Naive thymus-derived CD4-positive, alpha-beta T cell (primary cell): ENCODE results near the gene LIMS1. TPM values are rescaled to one million over a fixed set of nuclear protein-coding genes. Genes with fewer than 3 reads are reported as not detected.
"Not testable (repeated sequence)": the region's sequence is repeated elsewhere in the genome, so short reads cannot be mapped to it uniquely, and the experiment has no call there.

ENCODE experiments used
- ATAC-seq: fragments of 150-1000 bp; cut with Tn5 transposase; 2 replicates; pipeline ENCODE4 v1.10.0; 2021; ENCODE audit warnings: mild to moderate bottlenecking, moderate library complexity
- CTCF ChIA-PET: fragments of 350-600 bp; sonication (Branson Sonifier 250); formaldehyde crosslinking; loops from one replicate; lab custom pipeline; 2021; ENCODE audit warnings: antibody characterized with exemption; lab: Charles Lee
- POLR2A ChIA-PET: fragments of 350-600 bp; sonication (Branson Sonifier 250); formaldehyde crosslinking; loops from one replicate; lab custom pipeline; 2021; ENCODE audit warnings: antibody characterized with exemption, inconsistent platforms; lab: Charles Lee
- DNase-seq, 9 donors: peaks; one replicate each; pipeline versions ENCODE4 v3.0.0 to v3.0.0-alpha.2; 2020 to 2022; ENCODE audit warnings: mixed read lengths in 1 of 9
- H3K27ac ChIP-seq: one replicate; pipeline ENCODE4 v1.7.0; 2013; ENCODE audit warnings: mild to moderate bottlenecking, low read depth, low read length, moderate library complexity
- H3K27me3 ChIP-seq, 2 donors: one replicate each; pipeline ENCODE4 v1.7.0; 2013; ENCODE audit warnings: low read length in 2 of 2, mild to moderate bottlenecking in 2 of 2, moderate library complexity in 2 of 2; ENCODE audit not compliant: control insufficient read depth in 2 of 2, insufficient read depth in 2 of 2
- H3K36me3 ChIP-seq, 3 experiments: 1 replicate in 2 of 3; 2 replicates in 1 of 3; pipeline ENCODE4 v1.7.0; 2013; ENCODE audit warnings: low read length in 3 of 3, mild to moderate bottlenecking in 3 of 3, moderate library complexity in 1 of 3; ENCODE audit not compliant: insufficient read depth in 3 of 3, control insufficient read depth in 2 of 3
- H3K4me1 ChIP-seq, 2 donors: one replicate each; pipeline ENCODE4 v1.7.0; 2013; ENCODE audit warnings: low read length in 2 of 2, mild to moderate bottlenecking in 2 of 2, moderate library complexity in 1 of 2; ENCODE audit not compliant: control insufficient read depth in 2 of 2, insufficient read depth in 2 of 2
- H3K4me3 ChIP-seq: 2 replicates; pipeline ENCODE4 v1.7.0; 2013; ENCODE audit warnings: mild to moderate bottlenecking, low read length
- H3K9me3 ChIP-seq, 3 experiments: 1 replicate in 2 of 3; 2 replicates in 1 of 3; pipeline ENCODE4 v1.7.0; 2013; ENCODE audit warnings: low read length in 3 of 3; ENCODE audit not compliant: control insufficient read depth in 2 of 3
- H3K27ac Mint-ChIP-seq, 9 donors: one replicate each; pipeline ENCODE4 v1.8.0; 2020 to 2022; ENCODE audit warnings: mixed read lengths in 9 of 9, mild to moderate bottlenecking in 8 of 9, moderate library complexity in 5 of 9, inconsistent platforms in 2 of 9
- H3K27me3 Mint-ChIP-seq, 5 donors: one replicate each; pipeline ENCODE4 v1.8.0; 2021 to 2022; ENCODE audit warnings: mixed read lengths in 5 of 5, mild to moderate bottlenecking in 1 of 5
- H3K36me3 Mint-ChIP-seq, 5 donors: one replicate each; pipeline ENCODE4 v1.8.0; 2020 to 2022; ENCODE audit warnings: mixed read lengths in 5 of 5, mild to moderate bottlenecking in 3 of 5, inconsistent platforms in 1 of 5
- H3K4me1 Mint-ChIP-seq, 7 donors: one replicate each; pipeline ENCODE4 v1.8.0; 2020 to 2022; ENCODE audit warnings: mixed read lengths in 7 of 7, mild to moderate bottlenecking in 3 of 7, inconsistent platforms in 1 of 7
- H3K4me3 Mint-ChIP-seq, 10 donors: one replicate each; pipeline ENCODE4 v1.8.0; 2020 to 2022; ENCODE audit warnings: mild to moderate bottlenecking in 10 of 10, mixed read lengths in 10 of 10, moderate library complexity in 6 of 10, inconsistent platforms in 2 of 10
- H3K9me3 Mint-ChIP-seq, 11 donors: one replicate each; pipeline ENCODE4 v1.8.0; 2020 to 2022; ENCODE audit warnings: mixed read lengths in 11 of 11, mild to moderate bottlenecking in 4 of 11, inconsistent platforms in 1 of 11, moderate library complexity in 1 of 11
- intact Hi-C, 2 donors: fragments of 100-400 bp; cut with micrococcal nuclease; formaldehyde crosslinking; loops; one replicate each; pipeline ENCODE4 v1.15.1; 2023
- polyA plus RNA-seq, 2 donors: library from polyadenylated mRNA; unstranded; fragments of 300-500 nt; fragmentation: Illumina TruSeq; gene quantifications; one replicate each; pipeline ENCODE4 v1.2.3, GENCODE V29; 2021
- total RNA-seq, 6 experiments: library from RNA in 5 of 6; stranded (reverse) in 5 of 6; gene quantifications; 1 replicate in 5 of 6; 2 replicates in 1 of 6; pipeline ENCODE4 v1.2.3 and lab custom pipeline; 2021 to 2026

The LIMS1 gene
- total and polyA plus RNA-seq, 7 experiments from 2014 or later, result 25.3 to 75.3 (median 53.5) TPM

- Mint-ChIP-seq H3K27me3 (no peaks in the 10 kb centered on the region), H3K4me3 (no peak overlapping the region), H3K27ac (no peak overlapping the region), H3K4me1 (peaks cover 0 to 3% (median 0%) of the 10 kb centered on the region in 7 donors), H3K36me3 (peaks cover 0 to 9% (median 0%) of the 10 kb centered on the region in 5 donors), H3K9me3 (no peaks in the 10 kb centered on the region)
- CTCF ChIA-PET, result interaction anchor here (0.9 kb wide), 1 partner anchor 300 kb away, joined by 3 read pairs; no protein-coding TSS in a partner anchor
- Histone ChIP-seq H3K9me3 (no peaks in the 10 kb centered on the region), H3K4me1 (no peaks in the 10 kb centered on the region), H3K27me3 (no peaks in the 10 kb centered on the region), H3K27ac (no peak overlapping the region), H3K36me3 (no peaks in the 10 kb centered on the region), H3K4me3 (no peak overlapping the region)
- intact Hi-C loops, result no loop called here
- DNase-seq, result no peak
- POLR2A ChIA-PET, result no interaction called here
- ATAC-seq, result no peak
These were observed 21.3 kb downstream of the LIMS1 start for GRCh38 chr2:108555572-108555971.

- DNase-seq, H3K9me3 ChIP-seq, ATAC-seq, H3K4me1 Mint-ChIP-seq, CTCF ChIA-PET, H3K27ac ChIP-seq, POLR2A ChIA-PET, H3K27me3 ChIP-seq, H3K4me3 Mint-ChIP-seq, H3K27ac Mint-ChIP-seq, H3K4me3 ChIP-seq, intact Hi-C loops, H3K36me3 Mint-ChIP-seq, H3K9me3 Mint-ChIP-seq, H3K4me1 ChIP-seq, H3K36me3 ChIP-seq, H3K27me3 Mint-ChIP-seq: not testable (repeated sequence)
These were observed 22.3 kb downstream of the LIMS1 start for GRCh38 chr2:108556581-108556980.

GRCh38 chr2:108560241-108560811 is 26.1 kb downstream of the LIMS1 start:
- no peak overlapping the region for H3K4me3 ChIP-seq
- Mint-ChIP-seq H3K4me1 (peaks cover 0 to 20% (median 0%) of the 10 kb centered on the region in 7 donors), H3K9me3 (peaks cover 0 to 4% (median 0%) of the 10 kb centered on the region in 11 donors), H3K36me3 (peaks cover 0 to 9% (median 4%) of the 10 kb centered on the region in 5 donors), H3K4me3 (no peak overlapping the region), H3K27ac (no peak overlapping the region), H3K27me3 (no peaks in the 10 kb centered on the region)
- ATAC-seq (no peak), DNase-seq (no peak)
- H3K27ac ChIP-seq, result no peak overlapping the region
- ChIA-PET CTCF (no interaction called here), POLR2A (no interaction called here)
- no peaks in the 10 kb centered on the region for H3K27me3 ChIP-seq
- no peaks in the 10 kb centered on the region for H3K36me3 ChIP-seq
- intact Hi-C loops, result no loop called here
- H3K9me3 ChIP-seq, result no peaks in the 10 kb centered on the region
- no peaks in the 10 kb centered on the region for H3K4me1 ChIP-seq

- H3K4me3 ChIP-seq, result no peak overlapping the region
- intact Hi-C loops, result no loop called here
- Mint-ChIP-seq H3K36me3 (peaks cover 0 to 7% (median 2%) of the 10 kb centered on the region in 5 donors), H3K27me3 (no peaks in the 10 kb centered on the region), H3K4me1 (peaks cover 0 to 27% (median 5%) of the 10 kb centered on the region in 7 donors), H3K27ac (no peak overlapping the region), H3K9me3 (peaks cover 0 to 4% (median 0%) of the 10 kb centered on the region in 11 donors), H3K4me3 (no peak overlapping the region)
- ChIA-PET POLR2A (no interaction called here), CTCF (no interaction called here)
- ATAC-seq (no peak), DNase-seq (no peak)
- H3K4me1 ChIP-seq, result no peaks in the 10 kb centered on the region
- no peaks in the 10 kb centered on the region for H3K27me3 ChIP-seq
- no peak overlapping the region for H3K27ac ChIP-seq
- H3K36me3 ChIP-seq, result no peaks in the 10 kb centered on the region
- no peaks in the 10 kb centered on the region for H3K9me3 ChIP-seq
These were observed 26.7 kb downstream of the LIMS1 start for GRCh38 chr2:108560895-108561530.

DNA sequence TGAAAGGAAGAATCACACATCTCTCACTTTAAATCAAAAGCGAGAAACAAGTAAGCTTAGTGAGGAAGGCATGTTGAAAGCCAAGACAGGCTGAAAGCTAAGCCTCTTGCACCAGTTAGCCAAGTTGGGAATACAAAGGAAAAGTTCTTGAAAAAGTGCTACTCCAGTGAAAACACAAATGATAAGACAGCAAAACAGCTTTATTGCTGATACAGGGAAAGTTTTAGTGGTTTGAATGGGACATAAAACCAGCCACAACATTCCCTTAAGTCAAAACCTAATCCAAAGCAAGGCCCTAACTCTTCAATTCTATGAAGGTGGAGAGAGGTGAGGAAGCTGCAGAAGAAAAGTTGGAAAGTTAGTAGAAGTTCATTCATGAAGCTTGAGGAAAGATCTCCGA is 28.0 kb downstream of the LIMS1 start:
- ChIA-PET CTCF (no interaction called here), POLR2A (no interaction called here)
- Mint-ChIP-seq H3K27me3 (no peaks in the 10 kb centered on the region), H3K4me1 (peaks cover 0 to 29% (median 5%) of the 10 kb centered on the region in 7 donors), H3K4me3 (no peak overlapping the region), H3K36me3 (peaks cover 0 to 8% (median 5%) of the 10 kb centered on the region in 5 donors), H3K27ac (no peak overlapping the region), H3K9me3 (peaks cover 0 to 4% (median 0%) of the 10 kb centered on the region in 11 donors)
- ATAC-seq, result no peak
- no peaks in the 10 kb centered on the region for H3K9me3 ChIP-seq
- DNase-seq, result no peak
- intact Hi-C loops, result no loop called here
- no peaks in the 10 kb centered on the region for H3K4me1 ChIP-seq
- no peak overlapping the region for H3K4me3 ChIP-seq
- H3K27ac ChIP-seq, result no peak overlapping the region
- H3K27me3 ChIP-seq, result no peaks in the 10 kb centered on the region
- H3K36me3 ChIP-seq, result no peaks in the 10 kb centered on the region

DNA sequence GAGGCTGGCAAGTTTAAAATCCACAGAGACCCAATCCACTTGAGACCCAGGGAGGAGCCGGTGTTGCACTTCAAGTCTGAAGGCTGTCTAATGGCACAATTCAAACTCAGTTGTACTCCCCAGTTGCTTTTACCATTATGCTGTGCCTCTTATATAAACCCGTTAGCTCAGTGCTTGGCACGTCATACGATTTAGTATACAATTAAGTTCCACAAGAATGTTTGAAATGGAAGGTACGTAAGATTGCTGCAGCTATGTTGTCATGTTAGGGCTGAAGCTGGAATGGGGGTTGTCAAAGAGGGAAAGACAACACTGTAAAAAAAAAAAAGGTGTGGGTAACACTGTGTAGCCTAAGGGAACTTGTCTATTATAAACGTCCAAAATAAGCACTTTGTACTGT is 30.2 kb downstream of the LIMS1 start:
- H3K27me3 ChIP-seq, result no peaks in the 10 kb centered on the region
- H3K9me3 ChIP-seq, result no peaks in the 10 kb centered on the region
- H3K36me3 ChIP-seq, result no peaks in the 10 kb centered on the region
- no peak for ATAC-seq
- POLR2A ChIA-PET, result no interaction called here
- Mint-ChIP-seq H3K4me1 (peaks cover 0 to 29% (median 5%) of the 10 kb centered on the region in 7 donors), H3K9me3 (peaks cover 0 to 4% (median 0%) of the 10 kb centered on the region in 11 donors), H3K36me3 (peaks cover 0 to 11% (median 5%) of the 10 kb centered on the region in 5 donors), H3K4me3 (no peak overlapping the region), H3K27me3 (no peaks in the 10 kb centered on the region), H3K27ac (no peak overlapping the region)
- no peak for DNase-seq
- CTCF ChIA-PET, result interaction anchor here (1.0 kb wide), 1 partner anchor 20 kb away, joined by 3 read pairs; no protein-coding TSS in a partner anchor
- intact Hi-C loops, result no loop called here
- H3K4me1 ChIP-seq, result no peaks in the 10 kb centered on the region
- H3K27ac ChIP-seq, result no peak overlapping the region
- no peak overlapping the region for H3K4me3 ChIP-seq
